Measurements from ENCODE around the gene BUD13. TPM values are rescaled to one million over a fixed set of nuclear protein-coding genes. Genes with fewer than 3 reads are reported as not detected.

The BUD13 gene
- total RNA-seq, 1 experiment from 2014 or later = 22.9 TPM

DNA sequence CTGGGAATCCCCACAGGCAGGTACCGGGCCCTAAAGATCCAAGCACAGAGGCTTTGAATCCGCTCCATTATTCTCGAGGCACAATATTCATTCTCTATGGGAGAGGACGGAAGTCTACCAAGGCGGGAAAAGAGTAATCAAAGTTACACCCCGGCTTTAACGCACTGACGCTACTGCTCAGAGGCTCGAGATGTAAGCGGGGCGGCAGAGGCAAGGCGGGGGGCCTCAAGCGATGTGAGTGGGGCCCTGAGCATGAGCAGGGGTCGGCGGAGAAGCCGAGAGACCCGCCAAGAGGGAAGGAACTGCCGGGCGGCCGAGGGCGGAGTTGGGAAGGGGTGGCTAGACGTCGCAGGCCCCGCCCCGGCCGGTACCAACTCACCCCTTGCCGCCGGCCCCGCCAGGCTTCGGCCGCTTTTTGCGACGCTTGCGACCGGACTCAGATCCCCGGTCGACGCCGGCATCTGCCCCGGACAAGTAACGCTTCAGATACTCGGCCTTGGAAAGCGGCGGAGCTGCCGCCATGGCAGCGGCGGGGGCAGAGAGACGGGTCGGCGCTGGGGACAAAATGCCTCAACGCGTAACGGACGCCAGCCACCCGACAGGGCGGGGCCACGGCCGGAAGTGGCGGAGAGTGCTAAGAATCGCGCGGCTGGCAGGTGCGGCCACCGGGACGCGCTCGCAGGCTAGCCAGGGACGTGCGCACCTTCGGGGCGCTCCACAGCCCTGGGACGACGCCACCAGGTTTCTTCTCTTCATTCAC, at the start of gene BUD13 (continued):
- TF ChIP-seq REST (IDR thresholded peaks at IDR 0.05; ENCODE audit: low read depth) = no peak
- peak; percentile 69 for TF ChIP-seq ELF1 (IDR thresholded peaks at IDR 0.05; ENCODE audit: borderline replicate concordance, low read depth)
- no peak for TF ChIP-seq CTCF (IDR thresholded peaks at IDR 0.05 in 2 of 3, conservative IDR thresholded peaks at IDR 0.05 in 1 of 3; ENCODE audit: borderline replicate concordance in 1 of 3, insufficient read depth in 1 of 3, low read depth in 2 of 3, low read length in 2 of 3)
- TF ChIP-seq ZFX (IDR thresholded peaks at IDR 0.05) = peak; percentile 71
- no peak for TF ChIP-seq SRF (IDR thresholded peaks at IDR 0.05; ENCODE audit: low read depth)
- no peak for TF ChIP-seq RAD21 (IDR thresholded peaks at IDR 0.05; ENCODE audit: low read depth)

- no peak for TF ChIP-seq CEBPB (IDR thresholded peaks at IDR 0.05; ENCODE audit: low read depth)
- CTCF ChIA-PET = interaction anchor here (2.1 kb wide), 1 partner anchor 31 kb away, joined by 5 read pairs; the partner anchor contains the start of gene APOA5
- H3K27ac ChIP-seq (ENCODE audit: low read depth, low read length) = no peak overlapping the region
- ATAC-seq (no peak), DNase-seq (ENCODE audit: low read depth, low spot score) (no peak)
- no peaks in the 10 kb centered on the region for H4K20me1 ChIP-seq (ENCODE audit: insufficient read depth)
- intact Hi-C loops (cut with micrococcal nuclease) = no loop called here
- BruUV-seq (replicated peaks) = no TSS peak
- H3K9me3 ChIP-seq (ENCODE audit: control insufficient read depth in 1 of 2, insufficient read depth in 1 of 2, low read depth in 1 of 2, low read length in 2 of 2) = no peaks in the 10 kb centered on the region
- POLR2A ChIA-PET = no interaction called here
- H3K4me3 ChIP-seq (replicated peaks in 1 of 2; ENCODE audit: low read depth in 1 of 2, low read length in 2 of 2) = no peak overlapping the region
- H3K27me3 ChIP-seq (ENCODE audit: insufficient read depth, low read length) = no peaks in the 10 kb centered on the region
- H3K9me2 ChIP-seq (ENCODE audit: insufficient read depth) = no peaks in the 10 kb centered on the region
- no peaks in the 10 kb centered on the region for H3K79me2 ChIP-seq (ENCODE audit: insufficient read depth, low read length)
- no peak overlapping the region for H3K4me2 ChIP-seq (ENCODE audit: low read length)
- no peak overlapping the region for H3K9ac ChIP-seq (ENCODE audit: low read length)
- H2AFZ ChIP-seq (ENCODE audit: low read depth, low read length, poor library complexity, severe bottlenecking) = no peak overlapping the region
- no peaks in the 10 kb centered on the region for H3K4me1 ChIP-seq (ENCODE audit: control insufficient read depth in 1 of 2, insufficient read depth in 2 of 2, low read length in 2 of 2)
- H3K36me3 ChIP-seq (ENCODE audit: control insufficient read depth in 1 of 2, insufficient read depth in 2 of 2, low read length in 2 of 2) = no peaks in the 10 kb centered on the region; a peak in 1 of 4 replicates
- RAD21 ChIA-PET (ENCODE audit: low non-redundant PET in 1 of 2, low total read pairs in 2 of 2, uncharacterized antibody in 2 of 2, unreplicated experiment in 2 of 2) = no interaction called here
These were observed 49.8 kb upstream of the BUD13 start for GRCh38 chr11:116822575-116822974.

Data from HCT116 (cell line).